GM12892 (cell line): ENCODE data around the gene NR2C2AP.

Source experiments
- POLR2A ChIP-seq: IDR thresholded peaks from 2 replicates; pipeline ENCODE4 v1.6.1; 2011; ENCODE audit warnings: low read depth, low read length, control low read depth
- POLR2AphosphoS5 ChIP-seq: IDR thresholded peaks from 2 replicates; pipeline ENCODE4 v1.6.1; 2011; ENCODE audit warnings: low read depth, low read length, control low read depth
- TAF1 ChIP-seq: IDR thresholded peaks from 2 replicates; pipeline ENCODE4 v1.6.1; 2011; ENCODE audit warnings: low read depth, mild to moderate bottlenecking, control low read depth, low read length, borderline replicate concordance

- no peak for TF ChIP-seq POLR2AphosphoS5
- no peak for TF ChIP-seq POLR2A
- TF ChIP-seq TAF1 = no peak
Observed at GRCh38 chr19:19212916-19213315, 9.7 kb upstream of the NR2C2AP start.
